Heart left ventricle (tissue), 13 donors: ENCODE results near the gene ADPRHL1.

Source experiments
- CTCF ChIP-seq, 12 donors: fragments of 200-600 bp; sonication (generic) in 4 of 12; IDR thresholded peaks; one replicate each; pipeline versions ENCODE4 v1.5.0 to v1.8.0; 2018 to 2022; ENCODE audit warnings: antibody characterized with exemption in 12 of 12, mild to moderate bottlenecking in 5 of 12
- POLR2A ChIP-seq, 2 donors: fragments of 450-650 bp; IDR thresholded peaks; one replicate each; pipeline ENCODE4 v1.6.1; 2017; ENCODE audit warnings: antibody characterized with exemption in 2 of 2, mild to moderate bottlenecking in 2 of 2, moderate library complexity in 2 of 2
- donor health status: ischemic (EF 13 %, LVEDD 7.1; RV severe dilation, severe dysfunction).
- donor health status: DM: no; HTN: yes; CAD: no.
- donor health status: DM: no; HTN: no; CAD: no.
- donor health status: ischemic (EF 25% LVEDD 6.9; RV normal size, moderate dysfunction).
- donor health status: ischemic (EF 25% LVEDD 5.7; RV mildly dilated, moderate dysfunction).
- donor health status: ischemic (EF 35%, LVEDD 5.7; RV mildly dilated, moderate dysfunction).
- donor health status: nonischemic (EF 11% LVEDD 7.7; RV severe dilation, severe dysfunction).
- donor health status: DM: yes; HTN: yes; CAD: no.
- donor health status: PGD.
- donor health status: ischemic (EF 29% LVEDD 5.4; RV normal size, mild dysfunction).
- donor health status: nonischemic (EF 23%, LVEDD 6.1; RV moderate dilation, normal function).

- TF ChIP-seq CTCF (IDR thresholded peaks at IDR 0.05) (no peak), POLR2A (IDR thresholded peaks at IDR 0.05) (no peak)
These were observed 29.6 kb downstream of the ADPRHL1 start for GRCh38 chr13:113423520-113424163.
